H1 (cell line): ENCODE data around the gene NDUFA8.

Source experiments
- EZH2 ChIP-seq: fragments of 200-600 bp; sonication (generic); IDR thresholded peaks from 2 replicates; pipeline ENCODE4 v1.7.1; 2012; ENCODE audit warnings: low read depth, mild to moderate bottlenecking, moderate library complexity, low read length, inconsistent platforms; ENCODE audit not compliant: severe bottlenecking
- HDAC6 ChIP-seq: IDR thresholded peaks from one replicate; pipeline ENCODE4 v1.7.1; 2012; ENCODE audit warnings: low read depth, mild to moderate bottlenecking, inconsistent platforms, low read length, moderate library complexity
- POLR2AphosphoS5 ChIP-seq: IDR thresholded peaks from 2 replicates; pipeline ENCODE4 v1.6.1; 2011; ENCODE audit warnings: low read depth, low read length
- RBBP5 ChIP-seq: IDR thresholded peaks from 2 replicates; pipeline ENCODE4 v1.7.1; 2012; ENCODE audit warnings: low read depth, mild to moderate bottlenecking, inconsistent platforms, low read length, moderate library complexity, borderline replicate concordance
- RFX5 ChIP-seq: IDR thresholded peaks from 2 replicates; pipeline ENCODE4 v1.6.1; 2011; ENCODE audit warnings: low read depth, low read length, improper control_type of control experiment, borderline replicate concordance
- SP4 ChIP-seq: IDR thresholded peaks from 2 replicates; pipeline ENCODE4 v1.6.1; 2012; ENCODE audit warnings: low read length, inconsistent platforms
- TF ChIP-seq, protein P1 (sequence below), 3 experiments: IDR thresholded peaks; 1 replicate in 2 of 3; 2 replicates in 1 of 3; pipeline versions ENCODE4 v1.5.1 to v1.6.1; 2011; ENCODE audit warnings: low read length in 3 of 3, mild to moderate bottlenecking in 3 of 3, inconsistent platforms in 2 of 3, low read depth in 1 of 3, moderate library complexity in 1 of 3; ENCODE audit not compliant: insufficient read depth in 1 of 3; ENCODE audit errors: control extremely low read depth in 1 of 3
- TF ChIP-seq, protein P2 (sequence below): IDR thresholded peaks from 2 replicates; pipeline ENCODE4 v1.6.1; 2012; ENCODE audit warnings: inconsistent platforms
- TF ChIP-seq, protein P3 (sequence below): IDR thresholded peaks from 2 replicates; pipeline ENCODE4 v1.6.1; 2011; ENCODE audit warnings: low read length, improper control_type of control experiment
- TF ChIP-seq, protein P4 (sequence below): IDR thresholded peaks from 2 replicates; pipeline ENCODE4 v1.6.1; 2011; ENCODE audit warnings: low read depth, mild to moderate bottlenecking, low read length; ENCODE audit not compliant: insufficient read depth

DNA sequence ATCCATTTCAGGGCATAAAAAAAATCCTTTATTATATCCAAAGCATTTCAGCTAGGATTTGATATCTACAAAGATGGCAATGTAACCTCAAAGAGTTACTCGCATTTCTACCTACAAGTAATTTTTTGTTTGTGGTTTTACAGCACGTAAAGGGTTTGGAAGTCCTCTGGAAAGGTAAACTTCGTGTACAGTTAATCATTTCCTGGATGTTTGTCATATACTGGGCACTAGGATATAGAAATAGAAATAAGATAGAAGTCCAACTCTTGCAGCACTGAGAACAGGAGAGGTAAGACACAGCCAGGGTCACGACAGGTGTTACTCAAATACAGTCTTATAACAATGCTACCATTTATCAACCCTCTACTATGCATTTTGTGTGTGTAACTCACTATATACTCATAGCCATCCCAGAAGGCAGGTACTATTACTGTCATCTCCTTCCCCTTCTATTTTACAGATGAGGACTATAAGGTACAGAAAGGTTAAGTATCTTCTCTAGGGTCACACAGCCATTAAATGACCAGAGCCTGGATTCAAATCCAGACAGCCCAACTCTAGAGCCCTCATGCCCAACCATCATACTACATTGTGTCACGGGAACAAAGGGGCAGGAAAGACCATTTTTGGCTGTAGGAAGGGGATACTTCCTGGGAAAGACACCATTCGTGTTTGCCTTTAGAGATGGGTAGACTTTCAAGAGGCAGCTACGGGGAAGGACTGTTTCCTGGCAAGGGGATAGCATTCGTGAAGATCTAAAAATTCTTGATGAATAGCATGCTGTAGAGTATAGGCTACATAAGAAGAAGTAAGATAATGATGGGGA, 19.0 kb downstream of the NDUFA8 start:
- TF ChIP-seq, protein P1, sequence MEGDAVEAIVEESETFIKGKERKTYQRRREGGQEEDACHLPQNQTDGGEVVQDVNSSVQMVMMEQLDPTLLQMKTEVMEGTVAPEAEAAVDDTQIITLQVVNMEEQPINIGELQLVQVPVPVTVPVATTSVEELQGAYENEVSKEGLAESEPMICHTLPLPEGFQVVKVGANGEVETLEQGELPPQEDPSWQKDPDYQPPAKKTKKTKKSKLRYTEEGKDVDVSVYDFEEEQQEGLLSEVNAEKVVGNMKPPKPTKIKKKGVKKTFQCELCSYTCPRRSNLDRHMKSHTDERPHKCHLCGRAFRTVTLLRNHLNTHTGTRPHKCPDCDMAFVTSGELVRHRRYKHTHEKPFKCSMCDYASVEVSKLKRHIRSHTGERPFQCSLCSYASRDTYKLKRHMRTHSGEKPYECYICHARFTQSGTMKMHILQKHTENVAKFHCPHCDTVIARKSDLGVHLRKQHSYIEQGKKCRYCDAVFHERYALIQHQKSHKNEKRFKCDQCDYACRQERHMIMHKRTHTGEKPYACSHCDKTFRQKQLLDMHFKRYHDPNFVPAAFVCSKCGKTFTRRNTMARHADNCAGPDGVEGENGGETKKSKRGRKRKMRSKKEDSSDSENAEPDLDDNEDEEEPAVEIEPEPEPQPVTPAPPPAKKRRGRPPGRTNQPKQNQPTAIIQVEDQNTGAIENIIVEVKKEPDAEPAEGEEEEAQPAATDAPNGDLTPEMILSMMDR (IDR thresholded peaks at IDR 0.05; ENCODE audit: control extremely low read depth in 1 of 3, insufficient read depth in 1 of 3, low read depth in 1 of 3, low read length in 3 of 3): no peak
- TF ChIP-seq EZH2 (no peak), HDAC6 (no peak), RBBP5 (no peak), SP4 (no peak), RFX5 (no peak), POLR2AphosphoS5 (no peak)
- TF ChIP-seq, protein P2, sequence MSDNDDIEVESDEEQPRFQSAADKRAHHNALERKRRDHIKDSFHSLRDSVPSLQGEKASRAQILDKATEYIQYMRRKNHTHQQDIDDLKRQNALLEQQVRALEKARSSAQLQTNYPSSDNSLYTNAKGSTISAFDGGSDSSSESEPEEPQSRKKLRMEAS: no peak
- TF ChIP-seq, protein P3, sequence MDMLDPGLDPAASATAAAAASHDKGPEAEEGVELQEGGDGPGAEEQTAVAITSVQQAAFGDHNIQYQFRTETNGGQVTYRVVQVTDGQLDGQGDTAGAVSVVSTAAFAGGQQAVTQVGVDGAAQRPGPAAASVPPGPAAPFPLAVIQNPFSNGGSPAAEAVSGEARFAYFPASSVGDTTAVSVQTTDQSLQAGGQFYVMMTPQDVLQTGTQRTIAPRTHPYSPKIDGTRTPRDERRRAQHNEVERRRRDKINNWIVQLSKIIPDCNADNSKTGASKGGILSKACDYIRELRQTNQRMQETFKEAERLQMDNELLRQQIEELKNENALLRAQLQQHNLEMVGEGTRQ: no peak
- TF ChIP-seq, protein P4, sequence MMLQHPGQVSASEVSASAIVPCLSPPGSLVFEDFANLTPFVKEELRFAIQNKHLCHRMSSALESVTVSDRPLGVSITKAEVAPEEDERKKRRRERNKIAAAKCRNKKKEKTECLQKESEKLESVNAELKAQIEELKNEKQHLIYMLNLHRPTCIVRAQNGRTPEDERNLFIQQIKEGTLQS: no peak
